B cell (primary cell): ENCODE data around the gene CDC45. TPM values are rescaled to one million over a fixed set of nuclear protein-coding genes. Genes with fewer than 3 reads are reported as not detected.

Experiments used
- ATAC-seq: fragments of 200-7000 bp; cut with Tn5 transposase; one replicate; pipeline ENCODE4 v1.10.0; 2021; ENCODE audit warnings: low read depth, mild to moderate bottlenecking, moderate number of reproducible peaks, moderate library complexity
- CTCF ChIA-PET: fragments of 350-600 bp; sonication (Branson Sonifier 250); formaldehyde crosslinking; loops from one replicate; lab custom pipeline; 2021; ENCODE audit warnings: antibody characterized with exemption, inconsistent platforms; lab: Charles Lee
- POLR2A ChIA-PET: fragments of 350-600 bp; sonication (Branson Sonifier 250); formaldehyde crosslinking; loops from one replicate; lab custom pipeline; 2021; ENCODE audit warnings: antibody characterized with exemption; lab: Charles Lee
- DNase-seq: peaks from one replicate; pipeline ENCODE4 v3.0.0; 2013
- H2AFZ ChIP-seq: 2 replicates; pipeline ENCODE4 v1.6.1; 2012; ENCODE audit warnings: mild to moderate bottlenecking, low read depth, low read length; ENCODE audit not compliant: insufficient read depth, poor library complexity, severe bottlenecking
- H3K27ac ChIP-seq, 2 donors: 1 replicate in 1 of 2; 2 replicates in 1 of 2; pipeline ENCODE4 v1.5.1; 2012 to 2013; ENCODE audit warnings: low read length in 2 of 2, mild to moderate bottlenecking in 2 of 2, moderate library complexity in 1 of 2
- H3K27me3 ChIP-seq, 4 experiments: fragments of 200-600 bp in 1 of 4; sonication (generic) in 1 of 4; replicated peaks in 1 of 4; 1 replicate in 2 of 4; 2 replicates in 2 of 4; pipeline versions ENCODE4 v1.6.1 to v1.7.0; 2013 to 2016; ENCODE audit warnings: low read length in 3 of 4, mild to moderate bottlenecking in 2 of 4, mixed read lengths in 1 of 4, moderate library complexity in 1 of 4; ENCODE audit not compliant: insufficient read depth in 4 of 4, control insufficient read depth in 3 of 4; ENCODE audit errors: control extremely low read depth in 1 of 4
- H3K36me3 ChIP-seq, 2 experiments: replicated peaks in 1 of 2; 1 replicate in 1 of 2; 2 replicates in 1 of 2; pipeline versions ENCODE4 v1.6.1 to v1.7.1; 2013; ENCODE audit warnings: low read length in 1 of 2; ENCODE audit not compliant: insufficient read depth in 2 of 2, control insufficient read depth in 1 of 2; ENCODE audit errors: control extremely low read depth in 1 of 2, extremely low read depth in 1 of 2
- H3K4me1 ChIP-seq, 2 donors: fragments of 200-600 bp in 1 of 2; sonication (generic) in 1 of 2; 1 replicate in 1 of 2; 2 replicates in 1 of 2; pipeline versions ENCODE4 v1.5.1 to v1.6.1; 2013 to 2017; ENCODE audit warnings: low read length in 2 of 2; ENCODE audit not compliant: control insufficient read depth in 2 of 2, insufficient read depth in 2 of 2
- H3K4me2 ChIP-seq: replicated peaks from 2 replicates; pipeline ENCODE3; 2012; ENCODE audit warnings: mild to moderate bottlenecking, low read depth, low read length; ENCODE audit not compliant: poor library complexity, severe bottlenecking
- H3K4me3 ChIP-seq, 5 experiments: fragments of 200-600 bp in 1 of 5; sonication (generic) in 1 of 5; 1 replicate in 3 of 5; 2 replicates in 2 of 5; pipeline versions ENCODE4 v1.5.1 to v1.7.0; 2011 to 2016; ENCODE audit warnings: low read length in 4 of 5, mild to moderate bottlenecking in 4 of 5, low read depth in 2 of 5, control low read depth in 1 of 5, moderate library complexity in 1 of 5; ENCODE audit not compliant: insufficient read depth in 1 of 5; ENCODE audit errors: control extremely low read depth in 1 of 5, extremely low read depth in 1 of 5
- H3K79me2 ChIP-seq: fragments of 200-600 bp; sonication (generic); one replicate; pipeline ENCODE4 v1.6.0; 2016; ENCODE audit warnings: low read length; ENCODE audit not compliant: control insufficient read depth, insufficient read depth
- H3K9ac ChIP-seq: fragments of 200-600 bp; sonication (generic); 2 replicates; pipeline ENCODE4 v1.6.1; 2017; ENCODE audit warnings: mild to moderate bottlenecking, low read length, moderate library complexity
- H3K9me3 ChIP-seq, 3 donors: one replicate each; pipeline versions ENCODE4 v1.6.1 to v1.7.1; 2013; ENCODE audit warnings: low read length in 2 of 3; ENCODE audit not compliant: control insufficient read depth in 2 of 3, insufficient read depth in 1 of 3; ENCODE audit errors: control extremely low read depth in 1 of 3
- H4K20me1 ChIP-seq: 2 replicates; pipeline ENCODE4 v1.6.0; 2012; ENCODE audit warnings: mild to moderate bottlenecking, low read length; ENCODE audit not compliant: insufficient read depth, control insufficient read depth, poor library complexity, severe bottlenecking
- H3K27ac Mint-ChIP-seq: one replicate; pipeline ENCODE4 v1.8.0; 2021; ENCODE audit warnings: mixed read lengths
- H3K27me3 Mint-ChIP-seq: one replicate; pipeline ENCODE4 v1.8.0; 2021; ENCODE audit warnings: mixed read lengths
- H3K4me1 Mint-ChIP-seq: one replicate; pipeline ENCODE4 v1.8.0; 2021; ENCODE audit warnings: mixed read lengths
- H3K4me3 Mint-ChIP-seq: one replicate; pipeline ENCODE4 v1.8.0; 2021; ENCODE audit warnings: mixed read lengths
- H3K9me3 Mint-ChIP-seq: one replicate; pipeline ENCODE4 v1.8.0; 2022; ENCODE audit warnings: mixed read lengths; ENCODE audit not compliant: insufficient read depth
- EZH2 ChIP-seq: IDR thresholded peaks from 2 replicates; pipeline ENCODE4 v1.6.1; 2012; ENCODE audit warnings: borderline replicate concordance, low read depth, mild to moderate bottlenecking, moderate library complexity, low read length; ENCODE audit not compliant: insufficient read depth, poor library complexity, severe bottlenecking
- WGBS: methylation state at CpG from one replicate; pipeline ENCODE4 v1.1.5; 2013; ENCODE audit warnings: missing lambda C conversion rate; ENCODE audit not compliant: insufficient coverage; 5-methylcytosine and 5-hydroxymethylcytosine counted together
- intact Hi-C: fragments of 100-400 bp; cut with micrococcal nuclease; formaldehyde crosslinking; loops from one replicate; pipeline ENCODE4 v1.10.0; 2022
- polyA plus RNA-seq: library from polyadenylated mRNA; depleted of rRNA; stranded (reverse); fragments of >200 nt; gene quantifications from 2 replicates; pipeline ENCODE4 v1.2.3, GENCODE V29; 2012
- total RNA-seq, 2 donors: library from RNA; stranded (reverse); fragments of 120-200 nt in 1 of 2; gene quantifications; 1 replicate in 1 of 2; 2 replicates in 1 of 2; pipeline versions ENCODE4 v1.2.3 to v1.2.4, GENCODE V29; 2013 to 2022
- TF ChIP-seq, protein P1 (sequence below): fragments of 200-600 bp; IDR thresholded peaks from one replicate; pipeline ENCODE4 v1.8.0; 2022; ENCODE audit warnings: antibody characterized with exemption, mild to moderate bottlenecking

The CDC45 gene
- total and polyA plus RNA-seq, 2 donors (not counting 1 experiment from before 2014, with no cell fraction given) = 0.49 to 1.4 TPM

GRCh38 chr22:19488884-19489843 lies 9.4 kb downstream of the CDC45 start:
- Histone ChIP-seq H3K4me1 (no peaks in the 10 kb centered on the region), H3K4me3 (no peak overlapping the region), H3K36me3 (no peaks in the 10 kb centered on the region), H2AFZ (no peak overlapping the region), H3K27ac (no peak overlapping the region), H3K4me2 (no peak overlapping the region), H3K9me3 (no peaks in the 10 kb centered on the region), H3K9ac (no peak overlapping the region), H3K79me2 (no peaks in the 10 kb centered on the region), H4K20me1 (no peaks in the 10 kb centered on the region), H3K27me3 (no peaks in the 10 kb centered on the region)
- Mint-ChIP-seq H3K4me3 (no peak overlapping the region), H3K27ac (no peak overlapping the region), H3K4me1 (no peaks in the 10 kb centered on the region), H3K9me3 (no peaks in the 10 kb centered on the region), H3K27me3 (no peaks in the 10 kb centered on the region)
- WGBS = no CpG with 5 or more reads among the region's 7 CpGs
- ChIA-PET POLR2A (no interaction called here), CTCF (interaction anchor here (0.9 kb wide), 1 partner anchor 141 kb away, joined by 4 read pairs; no protein-coding TSS in a partner anchor)
- intact Hi-C loops = no loop called here
- ATAC-seq (no peak), DNase-seq (no peak)
- TF ChIP-seq, protein P1, sequence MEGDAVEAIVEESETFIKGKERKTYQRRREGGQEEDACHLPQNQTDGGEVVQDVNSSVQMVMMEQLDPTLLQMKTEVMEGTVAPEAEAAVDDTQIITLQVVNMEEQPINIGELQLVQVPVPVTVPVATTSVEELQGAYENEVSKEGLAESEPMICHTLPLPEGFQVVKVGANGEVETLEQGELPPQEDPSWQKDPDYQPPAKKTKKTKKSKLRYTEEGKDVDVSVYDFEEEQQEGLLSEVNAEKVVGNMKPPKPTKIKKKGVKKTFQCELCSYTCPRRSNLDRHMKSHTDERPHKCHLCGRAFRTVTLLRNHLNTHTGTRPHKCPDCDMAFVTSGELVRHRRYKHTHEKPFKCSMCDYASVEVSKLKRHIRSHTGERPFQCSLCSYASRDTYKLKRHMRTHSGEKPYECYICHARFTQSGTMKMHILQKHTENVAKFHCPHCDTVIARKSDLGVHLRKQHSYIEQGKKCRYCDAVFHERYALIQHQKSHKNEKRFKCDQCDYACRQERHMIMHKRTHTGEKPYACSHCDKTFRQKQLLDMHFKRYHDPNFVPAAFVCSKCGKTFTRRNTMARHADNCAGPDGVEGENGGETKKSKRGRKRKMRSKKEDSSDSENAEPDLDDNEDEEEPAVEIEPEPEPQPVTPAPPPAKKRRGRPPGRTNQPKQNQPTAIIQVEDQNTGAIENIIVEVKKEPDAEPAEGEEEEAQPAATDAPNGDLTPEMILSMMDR = no peak
- TF ChIP-seq EZH2 = no peak

DNA sequence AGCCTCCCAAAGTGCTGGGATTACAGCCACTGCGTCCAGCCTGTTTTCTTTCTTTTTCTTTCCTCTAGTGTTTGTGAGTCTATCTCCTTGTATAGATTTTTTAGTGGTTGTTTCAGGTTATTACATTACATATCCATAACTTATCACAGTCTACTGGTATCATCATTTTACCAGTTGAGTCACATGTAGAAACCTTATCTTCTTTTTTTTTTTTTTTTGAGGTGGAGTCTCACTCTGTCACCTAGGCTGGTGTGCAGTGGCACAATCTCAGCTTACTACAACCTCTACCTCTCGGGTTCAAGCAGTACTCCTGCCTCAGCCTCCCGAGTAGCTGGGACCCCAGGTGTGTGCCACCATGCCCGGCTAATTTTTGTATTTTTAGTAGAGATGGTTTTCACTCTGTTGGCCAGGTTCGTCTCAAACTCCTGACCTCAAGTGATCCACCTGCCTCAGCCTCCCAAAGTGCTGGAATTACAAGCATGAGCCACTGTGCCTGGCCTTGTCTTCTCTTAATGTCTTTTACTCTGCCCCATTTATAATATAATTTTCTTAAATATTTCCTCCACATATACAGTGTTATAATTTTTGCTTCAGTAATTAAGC lies 11.0 kb downstream of the CDC45 start:
- no peak for DNase-seq
- Histone ChIP-seq H3K36me3 (no peaks in the 10 kb centered on the region), H3K79me2 (no peaks in the 10 kb centered on the region), H2AFZ (no peak overlapping the region), H3K27me3 (no peaks in the 10 kb centered on the region), H4K20me1 (no peaks in the 10 kb centered on the region), H3K27ac (no peak overlapping the region), H3K4me1 (no peaks in the 10 kb centered on the region), H3K9me3 (no peaks in the 10 kb centered on the region), H3K4me2 (no peak overlapping the region), H3K9ac (no peak overlapping the region), H3K4me3 (no peak overlapping the region)
- no peak for TF ChIP-seq EZH2
- TF ChIP-seq, protein P1 = no peak
- Mint-ChIP-seq H3K9me3 (no peaks in the 10 kb centered on the region), H3K27me3 (no peaks in the 10 kb centered on the region), H3K4me3 (no peak overlapping the region), H3K4me1 (no peaks in the 10 kb centered on the region), H3K27ac (no peak overlapping the region)
- CTCF ChIA-PET = interaction anchor here (0.8 to 1.4 kb wide), 2 partner anchors 139 to 312 kb away, joined by 4 to 9 read pairs; no protein-coding TSS in a partner anchor
- no CpG with 5 or more reads among the region's 5 CpGs for WGBS
- POLR2A ChIA-PET = no interaction called here
- ATAC-seq = no peak
- intact Hi-C loops = no loop called here
